ENCODE results near the gene FRS3. TPM values are rescaled to one million over a fixed set of nuclear protein-coding genes. Genes with fewer than 3 reads are reported as not detected.

The FRS3 gene
- polyA plus RNA-seq, 6 donors from 2014 or later = 1.5 to 3.3 (median 1.8) TPM; not detected in 1

GRCh38 chr6:41739041-41739440 is 40.7 kb downstream of the FRS3 start:
- no peaks in the 10 kb centered on the region for H3K9me3 Mint-ChIP-seq
- DNase-seq = no peak
- H3K4me1 Mint-ChIP-seq = peaks cover 0 to 8% (median 7%) of the 10 kb centered on the region in 3 donors
- no peak for ATAC-seq (ENCODE audit: low read depth in 2 of 2)
- H3K27me3 Mint-ChIP-seq = peaks cover 0 to 4% (median 0%) of the 10 kb centered on the region in 3 donors
- no peak overlapping the region for H3K4me3 Mint-ChIP-seq
- no peak overlapping the region for H3K27ac Mint-ChIP-seq
- H3K36me3 Mint-ChIP-seq = no peaks in the 10 kb centered on the region

DNA sequence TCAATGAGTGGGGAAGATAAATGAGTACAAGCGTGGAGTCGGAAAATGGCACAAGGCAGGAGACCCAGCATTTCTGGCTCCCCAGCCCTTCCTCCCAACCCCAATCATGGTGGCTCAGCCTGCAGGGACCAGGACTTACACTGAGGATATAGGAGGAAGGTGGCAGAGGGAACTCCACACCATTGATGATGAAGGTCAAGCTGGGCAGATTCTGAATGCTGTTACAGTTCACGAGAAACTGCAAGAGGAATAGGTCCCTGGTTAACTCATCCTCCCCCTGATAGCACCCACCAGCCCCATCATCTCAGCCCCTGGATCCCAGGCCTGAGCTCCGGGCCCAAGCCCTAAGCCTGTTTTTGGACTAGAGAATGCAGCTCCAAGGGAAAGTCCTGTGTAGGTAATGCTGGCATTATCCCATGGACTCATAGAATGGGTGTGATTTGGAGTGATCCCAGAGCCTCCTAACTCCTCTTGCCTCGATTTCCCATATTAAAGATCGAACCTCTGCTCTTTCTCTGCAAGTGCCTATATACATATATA is 42.0 kb downstream of the FRS3 start:
- Mint-ChIP-seq H3K36me3 (no peaks in the 10 kb centered on the region), H3K27ac (no peak overlapping the region), H3K9me3 (no peaks in the 10 kb centered on the region), H3K4me1 (peaks cover 5 to 15% (median 8%) of the 10 kb centered on the region in 3 donors), H3K4me3 (peak overlapping the region in 2 of 8 donors; percentile 10 to 92), H3K27me3 (no peaks in the 10 kb centered on the region)
- DNase-seq (no peak), ATAC-seq (ENCODE audit: low read depth in 2 of 2) (no peak)

DNA sequence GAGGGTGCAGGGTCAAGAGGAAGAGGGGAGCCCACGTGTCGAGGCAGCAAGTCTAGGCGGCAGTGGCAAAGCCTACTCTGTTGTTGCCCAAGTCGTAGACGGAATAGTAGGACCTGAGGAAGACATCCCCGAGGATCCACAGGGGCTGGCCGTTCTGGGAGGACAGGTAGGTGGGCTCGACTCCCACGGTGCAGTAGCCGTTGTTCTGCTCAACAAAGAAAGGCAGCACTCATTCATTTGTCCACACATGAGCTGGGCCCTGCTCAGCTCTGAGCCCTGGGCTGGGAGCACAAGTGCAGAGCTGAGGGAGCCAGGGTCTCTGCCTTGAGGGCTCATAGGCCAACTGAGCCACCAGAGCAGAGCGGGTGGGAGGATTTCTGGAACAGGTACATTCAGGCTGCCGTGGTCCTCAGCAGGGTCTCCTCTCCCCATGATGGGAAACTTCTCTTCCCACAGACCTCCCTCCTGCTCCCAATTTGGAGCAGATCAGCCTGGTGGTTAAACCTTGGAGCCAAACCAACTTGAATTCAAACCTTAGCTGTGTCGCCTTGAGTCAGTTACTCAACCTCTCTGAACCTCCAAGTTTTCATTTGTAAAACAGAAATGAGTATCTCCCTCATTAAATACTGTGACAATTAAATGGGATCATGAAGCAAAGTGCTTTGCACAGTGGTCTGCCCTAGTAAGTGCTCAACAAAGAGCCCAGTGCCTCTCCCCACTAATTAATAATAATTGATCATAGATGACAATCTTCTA is 42.7 kb downstream of the FRS3 start:
- H3K36me3 Mint-ChIP-seq = no peaks in the 10 kb centered on the region
- H3K27me3 Mint-ChIP-seq = no peaks in the 10 kb centered on the region
- no peak overlapping the region for H3K27ac Mint-ChIP-seq
- ATAC-seq (ENCODE audit: low read depth in 2 of 2) (no peak), DNase-seq (no peak)
- H3K9me3 Mint-ChIP-seq = no peaks in the 10 kb centered on the region
- H3K4me1 Mint-ChIP-seq = peaks cover 11 to 20% (median 13%) of the 10 kb centered on the region in 3 donors
- H3K4me3 Mint-ChIP-seq = peak overlapping the region in 4 of 8 donors; percentile 42 to 92 (median 49)

DNA sequence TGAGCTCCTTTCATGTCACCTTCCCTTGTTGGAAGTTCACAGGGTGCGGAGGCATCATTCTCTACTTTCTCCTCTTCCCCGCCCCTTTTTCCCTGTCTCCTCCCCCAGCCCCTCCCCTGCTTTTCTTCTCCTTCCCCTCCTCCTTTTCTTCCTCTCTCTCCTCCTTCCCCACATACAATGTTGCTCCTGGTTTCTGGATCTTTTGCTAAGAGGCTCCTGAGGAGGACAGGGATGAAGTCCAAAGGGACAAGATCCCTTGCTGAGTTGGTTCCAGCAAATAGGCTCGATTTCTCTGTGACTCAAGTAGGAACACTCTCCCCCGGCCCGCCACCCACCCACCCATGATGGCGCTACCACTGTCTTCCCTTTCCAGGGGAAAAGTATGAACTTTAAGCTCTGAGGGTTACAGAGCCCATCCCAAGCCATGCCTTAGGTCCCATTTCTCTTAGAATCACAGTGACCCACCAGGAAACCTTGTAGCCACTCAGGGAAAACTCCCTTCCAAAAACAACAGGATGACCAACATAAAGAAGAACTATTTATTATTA is 43.4 kb downstream of the FRS3 start:
- no peak overlapping the region for H3K27ac Mint-ChIP-seq
- peaks cover 15 to 28% (median 17%) of the 10 kb centered on the region in 3 donors for H3K4me1 Mint-ChIP-seq

DNA sequence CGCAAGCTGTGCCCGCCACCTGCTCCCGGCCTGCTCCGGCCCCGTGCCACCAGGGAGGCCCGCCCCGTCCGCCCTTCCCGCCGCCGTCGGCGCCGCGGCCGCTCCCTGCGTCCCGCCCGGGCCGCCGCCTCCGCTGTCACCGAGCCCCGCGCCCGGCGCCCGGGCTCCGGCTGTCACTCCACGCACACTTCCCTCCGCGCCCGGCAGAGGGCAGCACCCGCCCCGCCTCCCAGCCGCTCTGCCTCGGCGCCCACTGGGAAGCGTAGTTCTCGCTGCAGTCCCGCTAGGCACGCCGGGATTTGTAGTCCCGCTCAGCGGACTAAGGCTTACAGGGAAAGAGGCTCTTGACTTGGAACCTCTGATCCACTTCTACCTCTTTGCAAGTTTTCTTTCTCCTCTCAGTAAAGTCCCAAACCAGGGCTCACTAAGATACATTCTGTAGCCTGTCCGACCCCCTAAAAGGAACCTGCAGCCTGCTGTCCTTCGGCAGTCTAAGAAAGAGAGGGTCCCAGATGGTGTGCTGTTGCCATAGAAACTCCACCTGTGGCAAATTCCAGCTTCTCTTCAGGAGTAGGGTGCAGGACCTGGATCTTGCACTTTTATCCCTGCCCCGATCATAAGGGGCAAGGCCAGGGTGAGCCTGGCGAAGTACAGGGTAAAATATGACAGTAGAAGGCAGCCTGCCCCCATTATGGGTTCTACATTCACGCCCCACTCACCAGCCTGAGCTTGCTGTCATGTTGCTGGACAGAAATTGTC is 44.1 kb downstream of the FRS3 start, which contains the start of gene TFEB:
Gene TFEB (minus strand): TSS at position 182 of the 759 bp plus-strand sequence. CDS start 44,395 bp downstream, outside the sequence.
- peaks cover 22 to 34% (median 23%) of the 10 kb centered on the region in 3 donors for H3K4me1 Mint-ChIP-seq
- no peaks in the 10 kb centered on the region for H3K27me3 Mint-ChIP-seq
- DNase-seq = peak; percentile 94
- ATAC-seq (ENCODE audit: low read depth in 2 of 2) = peak; percentile 43 to 53
- H3K36me3 Mint-ChIP-seq = no peaks in the 10 kb centered on the region
- peak within 1 kb of the TSS in 5 of 6 donors; percentile 44 to 92 (median 88) for H3K27ac Mint-ChIP-seq
- H3K9me3 Mint-ChIP-seq = no peaks in the 10 kb centered on the region
- H3K4me3 Mint-ChIP-seq = peak within 1 kb of the TSS; percentile 75 to 95 (median 90)

More for the DNA sequence above, 43.4 kb downstream of the FRS3 start:
- no peaks in the 10 kb centered on the region for H3K36me3 Mint-ChIP-seq
- H3K27me3 Mint-ChIP-seq = no peaks in the 10 kb centered on the region
- no peak for DNase-seq
- no peak for ATAC-seq (ENCODE audit: low read depth in 2 of 2)
- no peaks in the 10 kb centered on the region for H3K9me3 Mint-ChIP-seq
- H3K4me3 Mint-ChIP-seq = peak overlapping the region in 6 of 8 donors; percentile 42 to 92 (median 81)

DNA sequence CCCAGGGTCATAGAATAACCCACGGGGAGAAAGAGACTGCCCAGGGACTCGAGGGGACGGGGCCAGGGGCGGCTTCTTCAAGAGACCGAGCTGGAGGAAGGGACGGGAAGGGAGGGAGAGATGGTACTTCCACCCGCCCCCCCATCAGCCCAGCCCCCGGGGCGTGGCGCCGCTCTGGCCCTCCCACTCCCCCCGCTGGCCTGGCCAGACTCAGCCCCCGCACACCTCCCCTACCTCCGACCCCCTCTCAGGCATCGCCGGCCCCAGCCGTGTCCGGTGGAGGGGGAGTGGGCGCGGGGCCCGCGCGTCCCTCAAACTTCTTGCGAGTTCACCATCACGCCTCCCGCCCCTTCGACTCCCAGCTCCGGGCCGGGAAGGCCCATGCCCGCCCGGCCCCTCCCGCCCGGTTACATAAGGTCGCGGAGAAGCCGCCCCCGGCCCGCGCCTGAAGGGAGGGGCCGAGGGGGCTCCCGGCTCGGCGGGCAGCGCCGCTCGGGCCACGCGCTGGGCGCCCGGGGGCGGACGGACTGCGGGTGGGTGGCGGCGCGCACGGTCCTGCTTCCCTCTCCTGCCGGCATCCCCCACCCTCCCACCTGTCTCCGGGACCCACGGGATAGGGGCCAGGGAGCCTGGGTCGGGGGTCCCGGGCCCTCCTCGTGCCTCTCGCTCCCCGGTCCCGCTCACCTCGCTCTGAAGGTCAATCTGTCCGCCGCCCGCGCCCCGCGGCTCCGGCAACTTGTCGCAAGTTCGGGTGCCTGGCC is 44.9 kb downstream of the FRS3 start:
- Mint-ChIP-seq H3K4me3 (peak overlapping the region; percentile 75 to 95 (median 90)), H3K36me3 (no peaks in the 10 kb centered on the region), H3K27ac (peak overlapping the region in 5 of 6 donors; percentile 44 to 92 (median 88)), H3K9me3 (no peaks in the 10 kb centered on the region), H3K4me1 (peaks cover 29 to 42% (median 30%) of the 10 kb centered on the region in 3 donors), H3K27me3 (no peaks in the 10 kb centered on the region)
- ATAC-seq (ENCODE audit: low read depth in 2 of 2) (peak; percentile 40 to 45), DNase-seq (peak; percentile 80)

- H3K27me3 Mint-ChIP-seq = no peaks in the 10 kb centered on the region
- ATAC-seq (ENCODE audit: low read depth in 2 of 2) (peak; percentile 66 to 69), DNase-seq (peak; percentile 87)
- H3K4me1 Mint-ChIP-seq = peaks cover 38 to 50% (median 38%) of the 10 kb centered on the region in 3 donors
- peak overlapping the region; percentile 88 to 98 (median 94) for H3K27ac Mint-ChIP-seq
- H3K36me3 Mint-ChIP-seq = no peaks in the 10 kb centered on the region
- H3K4me3 Mint-ChIP-seq = peak overlapping the region; percentile 75 to 99 (median 91)
- no peaks in the 10 kb centered on the region for H3K9me3 Mint-ChIP-seq
Measured at GRCh38 chr6:41733707-41734665, 45.7 kb downstream of the FRS3 start.

- Mint-ChIP-seq H3K9me3 (no peaks in the 10 kb centered on the region), H3K27me3 (no peaks in the 10 kb centered on the region), H3K27ac (peak overlapping the region; percentile 88 to 98 (median 96)), H3K36me3 (no peaks in the 10 kb centered on the region), H3K4me3 (peak overlapping the region; percentile 75 to 99 (median 90)), H3K4me1 (peaks cover 45 to 57% (median 45%) of the 10 kb centered on the region in 3 donors)
- ATAC-seq (ENCODE audit: low read depth in 2 of 2) = no peak
- DNase-seq = peak; percentile 25
Measured at GRCh38 chr6:41733360-41733706, 46.4 kb downstream of the FRS3 start.

DNA sequence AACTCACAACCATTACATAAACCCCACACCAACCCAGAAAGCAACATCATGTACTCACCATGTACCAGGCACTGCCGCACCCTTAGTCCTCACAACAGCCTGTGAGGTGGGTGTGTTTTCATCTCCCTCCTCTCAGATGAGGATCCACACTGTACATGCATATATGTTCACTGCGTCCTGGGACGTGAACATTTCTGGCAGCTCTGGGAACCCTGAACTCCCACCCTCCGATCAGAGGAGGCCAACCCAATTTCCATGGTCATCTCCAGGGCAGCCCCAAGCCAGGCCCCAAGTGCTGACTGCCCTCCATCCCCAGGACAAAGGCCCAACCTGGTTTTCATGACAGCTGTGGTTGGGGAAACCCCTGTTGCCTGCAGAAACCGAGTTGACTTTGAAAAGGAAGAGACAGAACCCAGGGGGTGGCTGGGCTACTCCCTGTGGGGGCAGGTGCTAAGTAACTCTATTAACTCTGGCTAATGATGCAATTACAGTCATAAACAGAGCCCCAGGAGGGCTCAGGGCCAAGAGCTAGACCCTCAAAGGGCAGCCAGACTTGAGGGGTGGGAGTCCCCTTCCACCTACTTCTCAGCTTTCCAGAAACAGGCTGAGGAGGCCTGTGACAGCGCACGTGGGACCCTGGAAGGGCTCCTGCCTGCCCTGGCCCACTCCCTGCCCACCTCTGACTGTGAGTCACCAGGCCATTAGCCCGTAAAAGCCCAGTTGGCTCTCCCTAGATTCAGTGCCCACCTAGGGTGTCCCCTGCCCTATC is 46.9 kb downstream of the FRS3 start:
- DNase-seq = peak; percentile 77
- Mint-ChIP-seq H3K9me3 (no peaks in the 10 kb centered on the region), H3K4me1 (peaks cover 50 to 63% (median 50%) of the 10 kb centered on the region in 3 donors), H3K27me3 (no peaks in the 10 kb centered on the region), H3K27ac (peak overlapping the region; percentile 88 to 98 (median 96)), H3K36me3 (no peaks in the 10 kb centered on the region), H3K4me3 (peak overlapping the region; percentile 75 to 99 (median 90))
- peak; percentile 51 to 54 for ATAC-seq (ENCODE audit: low read depth in 2 of 2)

GRCh38 chr6:41732149-41732548 is 47.6 kb downstream of the FRS3 start:
- Mint-ChIP-seq H3K4me3 (peak overlapping the region; percentile 75 to 99 (median 90)), H3K9me3 (no peaks in the 10 kb centered on the region), H3K27ac (peak overlapping the region; percentile 88 to 98 (median 96)), H3K27me3 (no peaks in the 10 kb centered on the region), H3K4me1 (peaks cover 55 to 69% (median 56%) of the 10 kb centered on the region in 3 donors), H3K36me3 (no peaks in the 10 kb centered on the region)
- ATAC-seq (ENCODE audit: low read depth in 2 of 2) (no peak), DNase-seq (no peak)

DNA sequence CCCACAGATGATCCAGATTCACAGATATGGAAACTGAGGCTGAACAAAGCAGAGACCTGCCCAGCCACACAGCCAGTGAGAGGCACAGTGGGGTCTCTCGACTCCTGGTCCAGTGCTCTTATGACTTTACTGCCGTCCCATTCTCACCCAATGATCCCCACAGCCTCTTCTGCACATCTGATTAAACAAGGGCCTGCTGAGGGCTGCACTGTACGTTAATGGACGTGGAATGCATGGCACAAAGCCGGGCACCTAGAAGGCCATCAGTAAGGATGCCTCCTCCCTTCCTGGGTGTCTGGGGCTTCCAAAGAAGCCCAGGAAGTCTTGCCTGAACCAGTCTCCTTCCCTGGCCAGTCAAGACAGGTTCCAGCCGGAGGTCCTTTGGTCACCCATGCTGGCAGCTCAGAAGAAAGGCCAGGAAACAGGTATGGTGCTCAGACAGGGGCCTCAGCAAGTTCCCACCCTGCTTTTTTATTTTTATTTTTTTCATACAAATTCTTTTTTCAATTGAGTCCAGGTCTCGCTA is 48.1 kb downstream of the FRS3 start:
- peak overlapping the region; percentile 75 to 99 (median 90) for H3K4me3 Mint-ChIP-seq
- no peaks in the 10 kb centered on the region for H3K27me3 Mint-ChIP-seq
- peaks cover 59 to 74% (median 61%) of the 10 kb centered on the region in 3 donors for H3K4me1 Mint-ChIP-seq
- peak overlapping the region; percentile 84 to 97 (median 88) for H3K27ac Mint-ChIP-seq
- H3K9me3 Mint-ChIP-seq = no peaks in the 10 kb centered on the region
- no peak for DNase-seq
- no peaks in the 10 kb centered on the region for H3K36me3 Mint-ChIP-seq
- ATAC-seq (ENCODE audit: low read depth in 2 of 2) = no peak

Data from naive B cell (primary cell).